Measurements from ENCODE around the gene VCL.
"Not testable (repeated sequence)": the region's sequence is repeated elsewhere in the genome, so short reads cannot be mapped to it uniquely, and the experiment has no call there.

The VCL gene

DNA sequence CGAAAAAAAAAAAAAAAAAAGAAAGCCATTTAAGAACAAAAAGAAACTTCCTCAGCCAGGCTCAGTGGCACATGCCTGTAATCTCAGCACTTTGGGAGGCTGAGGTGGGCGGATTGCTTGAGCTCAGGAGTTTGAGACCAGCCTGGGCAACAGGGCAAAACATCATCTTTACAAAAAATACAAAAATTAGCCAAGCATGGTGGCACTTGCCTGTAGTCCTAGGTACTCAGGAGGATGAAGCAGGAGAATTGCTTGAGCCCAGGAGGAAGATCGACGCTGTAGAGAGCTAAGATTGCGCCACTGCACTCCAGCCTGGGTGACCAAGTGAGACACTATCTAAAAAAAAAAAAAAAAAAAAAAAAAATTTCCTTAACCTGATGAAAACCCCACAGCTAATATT is 140.7 kb downstream of the VCL start:
- peaks cover 51% of the 10 kb centered on the region for H3K36me3 Mint-ChIP-seq (ENCODE audit: insufficient read depth)

DNA sequence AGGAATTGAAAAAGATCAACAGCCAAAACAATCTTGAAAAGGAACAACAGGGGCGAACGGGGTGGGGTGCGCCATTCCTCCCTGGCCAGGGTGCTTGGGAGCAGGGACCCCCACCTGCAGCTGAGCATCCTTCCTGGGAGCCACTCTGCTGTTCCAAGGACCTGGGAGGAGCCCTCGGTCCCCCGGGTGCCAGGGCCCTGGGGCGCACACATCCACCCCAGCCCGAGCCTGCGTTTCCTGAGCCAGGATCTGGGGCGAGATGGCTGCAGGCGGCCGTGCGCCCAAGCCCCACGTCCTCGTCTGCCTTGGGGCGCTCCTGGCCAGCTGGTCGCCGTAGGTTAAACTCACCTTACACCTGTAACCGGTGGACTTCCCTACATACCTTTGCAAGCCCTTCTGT is 142.1 kb downstream of the VCL start:
- H3K9me3 Mint-ChIP-seq = no peaks in the 10 kb centered on the region
- H3K36me3 Mint-ChIP-seq (ENCODE audit: insufficient read depth) = peaks cover 45% of the 10 kb centered on the region
- H3K4me3 Mint-ChIP-seq = no peak overlapping the region
- no peak overlapping the region for H3K27ac Mint-ChIP-seq
- peaks cover 0 to 8% of the 10 kb centered on the region in 2 donors for H3K4me1 Mint-ChIP-seq (ENCODE audit: low read depth in 2 of 2)
- H3K27me3 Mint-ChIP-seq = no peaks in the 10 kb centered on the region
- DNase-seq = no peak
- no peak for ATAC-seq (replicated peaks)

More for the DNA sequence above, 140.7 kb downstream of the VCL start:
- H3K27ac Mint-ChIP-seq; H3K27me3 Mint-ChIP-seq; H3K4me1 Mint-ChIP-seq (ENCODE audit: low read depth in 2 of 2); H3K9me3 Mint-ChIP-seq; DNase-seq; H3K4me3 Mint-ChIP-seq; ATAC-seq (replicated peaks): not testable (repeated sequence)

DNA sequence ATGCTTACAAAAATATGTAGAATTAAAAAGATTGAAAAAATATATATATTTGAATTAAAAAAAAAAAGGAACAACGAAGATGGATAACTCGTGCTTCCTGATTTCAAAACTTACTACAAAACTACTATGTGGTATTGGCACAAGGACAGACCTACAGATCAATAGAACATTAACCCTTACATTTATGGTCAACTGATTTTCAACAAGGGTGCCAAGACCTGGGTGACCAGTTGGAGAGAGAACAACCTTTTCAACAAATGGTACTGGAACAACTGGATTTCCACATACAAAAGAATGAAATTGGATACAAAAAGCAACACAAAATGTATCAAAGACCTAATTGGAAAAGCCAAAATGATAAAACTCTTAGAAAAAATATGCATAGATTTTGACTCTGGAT is 142.6 kb downstream of the VCL start:
- H3K27ac Mint-ChIP-seq = no peak overlapping the region
- H3K4me1 Mint-ChIP-seq (ENCODE audit: low read depth in 2 of 2) = peaks cover 0 to 6% of the 10 kb centered on the region in 2 donors
- no peak for ATAC-seq (replicated peaks)
- H3K9me3 Mint-ChIP-seq = no peaks in the 10 kb centered on the region
- H3K4me3 Mint-ChIP-seq = no peak overlapping the region
- H3K36me3 Mint-ChIP-seq (ENCODE audit: insufficient read depth) = peaks cover 39% of the 10 kb centered on the region
- DNase-seq = no peak
- no peaks in the 10 kb centered on the region for H3K27me3 Mint-ChIP-seq

DNA sequence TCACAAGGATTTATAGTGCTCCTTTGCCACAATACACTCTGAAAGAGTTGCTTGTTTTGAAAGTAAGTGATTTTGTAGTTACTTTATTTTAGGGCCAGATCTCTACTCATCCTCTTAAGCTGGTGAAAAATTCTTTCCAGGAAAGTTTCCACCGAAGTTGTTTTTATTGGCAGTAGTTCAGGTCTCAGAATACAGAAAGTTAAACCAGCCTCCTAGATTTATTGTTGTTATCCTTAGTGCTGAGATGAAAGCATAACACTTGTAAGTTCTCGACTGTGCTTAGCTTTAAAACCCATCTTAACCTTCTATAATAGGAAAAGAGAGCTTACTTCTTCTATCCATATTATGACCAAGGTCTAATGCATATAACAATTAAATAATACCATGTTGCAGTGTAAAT is 147.2 kb downstream of the VCL start:
- Mint-ChIP-seq H3K27ac (no peak overlapping the region), H3K4me3 (no peak overlapping the region), H3K36me3 (ENCODE audit: insufficient read depth) (peaks cover 13% of the 10 kb centered on the region), H3K27me3 (no peaks in the 10 kb centered on the region), H3K4me1 (ENCODE audit: low read depth in 2 of 2) (peaks cover 8 to 30% of the 10 kb centered on the region in 2 donors), H3K9me3 (no peaks in the 10 kb centered on the region)
- DNase-seq (no peak), ATAC-seq (replicated peaks) (no peak)

DNA sequence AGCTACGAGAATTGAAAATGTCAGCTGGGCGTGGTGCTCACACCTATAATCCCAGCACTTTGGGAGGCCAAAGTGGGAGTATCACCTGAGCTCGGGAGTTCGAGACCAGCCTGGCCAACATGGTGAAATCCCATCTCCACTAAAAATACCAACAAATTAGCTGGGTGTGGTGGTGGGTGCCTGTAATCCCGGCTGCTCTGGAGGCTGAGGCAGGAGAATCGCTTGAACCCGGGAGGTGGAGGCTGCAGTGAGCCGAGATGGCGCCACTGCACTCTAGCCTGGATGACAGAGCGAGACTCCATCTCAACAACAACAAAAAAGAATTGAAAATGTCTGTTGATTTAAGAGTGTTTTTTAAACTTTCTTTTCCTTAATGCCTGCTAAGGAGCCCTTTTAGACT is 149.1 kb downstream of the VCL start:
- H3K4me3 Mint-ChIP-seq; DNase-seq; H3K27me3 Mint-ChIP-seq; H3K9me3 Mint-ChIP-seq; ATAC-seq (replicated peaks); H3K27ac Mint-ChIP-seq: not testable (repeated sequence)
- peaks cover 10% of the 10 kb centered on the region for H3K36me3 Mint-ChIP-seq (ENCODE audit: insufficient read depth)
- peaks cover 8 to 30% of the 10 kb centered on the region in 2 donors for H3K4me1 Mint-ChIP-seq (ENCODE audit: low read depth in 2 of 2)

- H3K9me3 Mint-ChIP-seq = no peaks in the 10 kb centered on the region
- H3K36me3 Mint-ChIP-seq (ENCODE audit: insufficient read depth) = peaks cover 6% of the 10 kb centered on the region
- peaks cover 11 to 37% of the 10 kb centered on the region in 2 donors for H3K4me1 Mint-ChIP-seq (ENCODE audit: low read depth in 2 of 2)
- H3K27me3 Mint-ChIP-seq = no peaks in the 10 kb centered on the region
- DNase-seq (no peak), ATAC-seq (replicated peaks) (peak; percentile 60)
- no peak within 1 kb of the TSS for H3K27ac Mint-ChIP-seq
- H3K4me3 Mint-ChIP-seq = no peak within 1 kb of the TSS
Measured at GRCh38 chr10:74150204-74150989, 152.5 kb downstream of the VCL start, which contains the start of gene AP3M1. Gene AP3M1 (minus strand): TSS chr10:74150828. CDS start chr10:74138379, 12,449 bp downstream.

DNA sequence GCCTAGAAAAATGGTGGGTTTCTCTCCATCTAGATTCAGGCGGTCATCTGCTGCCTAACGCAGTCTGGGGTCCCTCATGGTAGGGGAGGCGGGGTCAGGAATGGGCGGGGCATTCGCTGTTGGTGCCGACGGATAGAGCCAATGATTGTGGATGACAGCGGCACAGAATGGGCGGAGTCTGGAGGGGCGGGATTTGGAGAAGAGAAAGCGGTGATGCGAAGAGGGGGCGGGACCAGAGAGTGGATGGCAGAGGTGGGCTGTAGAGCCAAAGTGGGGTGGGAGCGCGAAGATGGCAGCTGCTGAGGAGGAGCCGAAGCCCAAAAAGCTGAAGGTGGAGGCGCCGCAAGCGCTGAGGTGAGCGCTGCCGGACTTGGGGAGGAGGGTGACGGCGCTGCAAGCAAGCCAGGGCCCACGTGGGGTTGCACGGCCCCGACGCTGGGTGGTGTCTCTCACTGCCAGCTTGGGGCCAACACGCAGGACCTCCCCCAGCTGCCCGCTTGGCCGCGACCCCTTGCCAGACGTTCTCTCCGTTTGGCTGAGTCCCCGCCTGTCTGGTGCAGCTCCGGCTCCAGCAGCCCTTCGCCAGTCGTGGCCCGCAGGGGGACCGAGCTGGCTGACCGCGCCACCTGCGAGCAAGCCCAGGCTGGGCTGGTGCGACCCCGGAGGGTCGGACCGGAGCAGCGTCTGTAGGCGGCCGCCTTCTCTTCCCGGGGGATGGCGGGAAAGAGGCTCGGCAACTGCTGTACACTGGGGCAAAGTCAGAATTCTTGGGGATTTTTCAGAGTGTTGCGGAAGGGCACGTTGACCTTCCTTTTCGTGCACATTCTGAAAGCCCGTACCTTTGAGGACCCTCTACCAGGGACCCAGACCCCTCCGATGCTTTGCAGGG is 153.3 kb downstream of the VCL start, which contains the start of gene ADK:
ADK (plus strand) TSS at position 232 of the 889 bp plus-strand sequence; CDS start at position 290, 58 bp downstream.
- H3K27me3 Mint-ChIP-seq = no peaks in the 10 kb centered on the region
- H3K27ac Mint-ChIP-seq = no peak within 1 kb of the TSS
- H3K36me3 Mint-ChIP-seq (ENCODE audit: insufficient read depth) = peaks cover 6% of the 10 kb centered on the region
- H3K4me1 Mint-ChIP-seq (ENCODE audit: low read depth in 2 of 2) = peaks cover 7 to 32% of the 10 kb centered on the region in 2 donors
- DNase-seq (peak; percentile 100), ATAC-seq (replicated peaks) (peak; percentile 87)
- H3K4me3 Mint-ChIP-seq = no peak within 1 kb of the TSS
- no peaks in the 10 kb centered on the region for H3K9me3 Mint-ChIP-seq

DNA sequence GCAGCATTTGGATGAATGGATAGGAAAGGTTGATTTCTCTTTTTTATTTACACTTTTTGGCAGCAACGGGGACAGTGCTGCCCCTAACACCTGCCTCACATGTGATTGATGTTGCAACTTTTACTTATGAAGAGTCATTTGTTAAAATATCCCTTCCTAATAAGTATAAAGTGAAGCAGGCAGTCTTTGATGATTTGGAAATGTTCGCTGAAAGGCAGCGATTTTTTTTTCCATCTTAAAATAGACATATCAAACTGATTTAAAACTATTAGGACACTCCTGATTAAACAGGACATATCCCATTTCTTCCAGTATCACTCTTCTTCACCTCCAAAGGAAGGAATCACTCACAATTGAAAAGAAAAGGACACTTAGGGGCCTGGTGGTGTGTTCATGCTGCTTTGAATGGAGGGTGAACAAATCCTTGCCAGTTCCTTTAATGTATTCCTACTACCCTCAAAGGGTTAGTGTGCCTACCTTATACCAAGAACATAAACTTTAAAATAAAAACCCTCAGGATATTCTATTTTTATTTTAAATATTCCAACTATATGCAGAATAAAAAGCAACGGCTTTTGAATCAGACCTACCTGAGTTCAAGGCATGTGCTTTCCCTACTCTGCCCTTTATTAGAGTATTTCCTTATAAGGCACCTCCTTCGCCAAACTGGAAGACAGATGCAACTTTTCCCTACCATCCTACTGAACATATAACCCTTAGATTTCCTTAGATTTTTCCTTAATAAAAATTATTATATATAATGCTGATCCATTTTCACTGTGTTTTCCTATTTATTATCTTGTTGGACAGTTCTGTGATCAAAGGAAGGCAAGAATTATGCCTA is 154.2 kb downstream of the VCL start:
- H3K36me3 Mint-ChIP-seq (ENCODE audit: insufficient read depth) = peaks cover 2% of the 10 kb centered on the region
- peaks cover 8 to 34% of the 10 kb centered on the region in 2 donors for H3K4me1 Mint-ChIP-seq (ENCODE audit: low read depth in 2 of 2)
- DNase-seq = no peak
- ATAC-seq (replicated peaks) = no peak
- H3K27ac Mint-ChIP-seq = no peak overlapping the region
- no peaks in the 10 kb centered on the region for H3K27me3 Mint-ChIP-seq
- H3K9me3 Mint-ChIP-seq = no peaks in the 10 kb centered on the region
- no peak overlapping the region for H3K4me3 Mint-ChIP-seq

DNA sequence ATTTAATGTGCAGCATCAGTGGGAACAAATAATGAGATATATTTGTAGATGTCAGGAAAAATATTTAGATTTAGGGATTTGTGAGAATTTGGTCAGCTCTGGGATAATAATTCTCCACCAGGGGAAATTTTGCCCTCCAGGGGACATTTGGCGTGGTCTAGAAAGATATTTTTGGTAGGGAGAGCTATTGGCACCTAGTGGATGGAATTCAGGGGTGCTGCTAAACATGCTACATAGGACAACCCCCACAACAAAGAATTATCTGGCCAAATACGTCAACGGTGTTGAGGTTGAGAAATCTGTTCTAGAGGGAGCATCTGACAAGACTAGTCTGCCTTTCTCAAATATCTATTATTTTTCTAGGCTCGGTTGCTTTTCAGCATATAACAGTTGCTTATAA is 155.2 kb downstream of the VCL start:
- H3K27ac Mint-ChIP-seq = no peak overlapping the region
- H3K4me3 Mint-ChIP-seq = no peak overlapping the region
- no peak for DNase-seq
- no peak for ATAC-seq (replicated peaks)
- H3K4me1 Mint-ChIP-seq (ENCODE audit: low read depth in 2 of 2) = peaks cover 8 to 26% of the 10 kb centered on the region in 2 donors
- H3K9me3 Mint-ChIP-seq = no peaks in the 10 kb centered on the region
- H3K27me3 Mint-ChIP-seq = no peaks in the 10 kb centered on the region
- H3K36me3 Mint-ChIP-seq (ENCODE audit: insufficient read depth) = no peaks in the 10 kb centered on the region

GRCh38 chr10:74153676-74154075 is 155.8 kb downstream of the VCL start:
- H3K4me3 Mint-ChIP-seq = no peak overlapping the region
- no peaks in the 10 kb centered on the region for H3K36me3 Mint-ChIP-seq (ENCODE audit: insufficient read depth)
- H3K4me1 Mint-ChIP-seq (ENCODE audit: low read depth in 2 of 2) = peaks cover 8 to 23% of the 10 kb centered on the region in 2 donors

DNA sequence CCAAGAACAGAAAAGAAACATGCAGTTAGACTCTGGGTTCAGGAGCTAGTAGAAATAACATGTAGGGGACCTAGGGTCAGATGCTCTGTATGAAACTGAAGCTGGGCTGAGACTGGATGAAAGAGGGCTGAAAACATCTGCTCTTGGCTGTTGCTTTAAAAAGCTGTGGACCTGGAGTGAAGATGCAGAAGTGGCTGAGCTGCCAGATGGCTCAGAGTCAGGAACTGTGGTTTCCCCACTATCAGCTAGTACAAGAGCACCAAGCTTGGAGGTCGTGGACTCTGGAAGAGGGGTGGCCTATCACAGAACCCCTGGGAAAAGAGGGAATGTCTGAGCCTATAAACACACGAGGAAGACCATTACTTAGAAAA is 159.0 kb downstream of the VCL start:
- Mint-ChIP-seq H3K36me3 (ENCODE audit: insufficient read depth) (no peaks in the 10 kb centered on the region), H3K4me1 (ENCODE audit: low read depth in 2 of 2) (peaks cover 8 to 21% of the 10 kb centered on the region in 2 donors), H3K9me3 (no peaks in the 10 kb centered on the region), H3K27ac (no peak overlapping the region), H3K4me3 (no peak overlapping the region), H3K27me3 (no peaks in the 10 kb centered on the region)
- DNase-seq (no peak), ATAC-seq (replicated peaks) (no peak)

More at GRCh38 chr10:74153676-74154075, 155.8 kb downstream of the VCL start:
- ATAC-seq (replicated peaks) (no peak), DNase-seq (no peak)
- no peaks in the 10 kb centered on the region for H3K27me3 Mint-ChIP-seq
- no peak overlapping the region for H3K27ac Mint-ChIP-seq
- no peaks in the 10 kb centered on the region for H3K9me3 Mint-ChIP-seq

GRCh38 chr10:74160013-74160412 is 162.1 kb downstream of the VCL start:
- peaks cover 6 to 13% of the 10 kb centered on the region in 2 donors for H3K4me1 Mint-ChIP-seq (ENCODE audit: low read depth in 2 of 2)
- no peak overlapping the region for H3K27ac Mint-ChIP-seq
- no peaks in the 10 kb centered on the region for H3K36me3 Mint-ChIP-seq (ENCODE audit: insufficient read depth)
- ATAC-seq (replicated peaks) = no peak
- H3K4me3 Mint-ChIP-seq = no peak overlapping the region
- no peaks in the 10 kb centered on the region for H3K27me3 Mint-ChIP-seq
- DNase-seq = no peak
- no peaks in the 10 kb centered on the region for H3K9me3 Mint-ChIP-seq

Measured in effector memory CD8-positive, alpha-beta T cell (primary cell).